Ascending aorta (tissue), 2 donors: ENCODE data around the gene PRDM7. TPM values are rescaled to one million over a fixed set of nuclear protein-coding genes. Genes with fewer than 3 reads are reported as not detected.
A peak's percentile ranks its signal among the peaks of the same experiment; 100 is the strongest.
"Not testable (repeated sequence)": the region's sequence is repeated elsewhere in the genome, so short reads cannot be mapped to it uniquely, and the experiment has no call there.

Experiments used
- DNase-seq, 2 donors: peaks; one replicate each; pipeline ENCODE4 v3.0.0-alpha.2; 2019; ENCODE audit warnings: low spot score in 2 of 2
- H3K27ac ChIP-seq, 2 donors: fragments of 200-600 bp; sonication (generic); one replicate each; pipeline ENCODE4 v1.5.1; 2016 to 2017; ENCODE audit warnings: mild to moderate bottlenecking in 1 of 2
- H3K27me3 ChIP-seq: fragments of 200-600 bp; sonication (generic); one replicate; pipeline ENCODE4 v1.5.1; 2017
- H3K36me3 ChIP-seq, 2 donors: fragments of 200-600 bp; sonication (generic); one replicate each; pipeline ENCODE4 v1.5.1; 2016
- H3K4me1 ChIP-seq, 2 donors: fragments of 200-600 bp; sonication (generic); one replicate each; pipeline ENCODE4 v1.5.1; 2016 to 2017; ENCODE audit warnings: mild to moderate bottlenecking in 1 of 2
- H3K4me3 ChIP-seq, 2 donors: fragments of 200-600 bp; sonication (generic); one replicate each; pipeline ENCODE4 v1.5.1; 2016 to 2017; ENCODE audit warnings: mild to moderate bottlenecking in 1 of 2
- H3K9me3 ChIP-seq, 2 donors: fragments of 200-600 bp; sonication (generic); one replicate each; pipeline ENCODE4 v1.5.1; 2016
- CTCF ChIP-seq, 3 experiments: fragments of 200-600 bp in 2 of 3; fragments of 450-650 bp in 1 of 3; sonication (generic) in 2 of 3; IDR thresholded peaks; one replicate each; pipeline ENCODE4 v1.5.1; 2016 to 2019; ENCODE audit warnings: antibody characterized with exemption in 3 of 3, mild to moderate bottlenecking in 1 of 3, moderate library complexity in 1 of 3
- intact Hi-C: fragments of 100-400 bp; cut with DNase I; formaldehyde crosslinking; loops from one replicate; pipeline ENCODE4 v1.15.1; 2023
- total RNA-seq: library from RNA; depleted of rRNA; stranded (reverse); fragments of >200 nt; gene quantifications from one replicate; pipeline ENCODE4 v1.1.0, GENCODE V29; 2016

Gene PRDM7
- not detected for total RNA-seq

GRCh38 chr16:90077240-90077756 is at the start of gene PRDM7:
PRDM7 (minus strand) TSS chr16:90077331; CDS start chr16:90075910, 1,421 bp downstream.
- no peaks in the 10 kb centered on the region for H3K4me1 ChIP-seq
- no peaks in the 10 kb centered on the region for H3K9me3 ChIP-seq
- no peak within 1 kb of the TSS for H3K27ac ChIP-seq
- intact Hi-C loops, result no loop called here
- no peak for TF ChIP-seq CTCF (IDR thresholded peaks at IDR 0.05)
- peak; percentile 80 to 91 for DNase-seq
- peak within 1 kb of the TSS; percentile 38 to 54 for H3K4me3 ChIP-seq
- H3K36me3 ChIP-seq, result no peaks in the 10 kb centered on the region
- H3K27me3 ChIP-seq, result no peaks in the 10 kb centered on the region

DNA sequence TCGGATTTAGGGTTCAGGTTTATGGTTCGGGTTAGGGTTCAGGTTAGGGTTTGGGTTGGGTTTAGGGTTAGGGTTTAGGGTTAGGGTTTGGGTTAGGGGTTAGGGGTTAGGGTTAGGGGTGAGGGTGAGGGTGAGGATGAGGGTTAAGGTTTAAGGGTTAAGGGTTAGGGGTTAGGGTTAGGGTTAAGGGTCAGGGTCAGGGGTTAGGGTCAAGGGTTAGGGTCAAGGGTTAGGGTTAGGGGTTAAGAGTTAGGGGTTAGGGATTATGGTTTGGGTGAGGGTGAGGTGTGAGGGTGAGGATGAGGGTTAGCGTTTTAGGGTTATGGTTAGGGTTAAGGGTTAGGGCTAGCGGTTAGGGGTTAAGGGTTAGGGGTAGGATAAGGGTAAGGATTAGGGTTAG is 44.7 kb upstream of the PRDM7 start:
- H3K36me3 ChIP-seq, H3K9me3 ChIP-seq, H3K4me3 ChIP-seq, intact Hi-C loops, H3K4me1 ChIP-seq, H3K27ac ChIP-seq, DNase-seq, H3K27me3 ChIP-seq: not testable (repeated sequence)

GRCh38 chr16:90107617-90108016 is 30.5 kb upstream of the PRDM7 start:
- DNase-seq, H3K36me3 ChIP-seq, H3K27me3 ChIP-seq, H3K4me3 ChIP-seq, intact Hi-C loops, H3K27ac ChIP-seq, H3K4me1 ChIP-seq, H3K9me3 ChIP-seq: not testable (repeated sequence)

GRCh38 chr16:90107060-90107459 is 29.9 kb upstream of the PRDM7 start:
- H3K27me3 ChIP-seq, intact Hi-C loops, DNase-seq, H3K36me3 ChIP-seq, H3K27ac ChIP-seq, H3K4me3 ChIP-seq, H3K4me1 ChIP-seq, H3K9me3 ChIP-seq: not testable (repeated sequence)

GRCh38 chr16:90106271-90106670 is 29.1 kb upstream of the PRDM7 start:
- intact Hi-C loops, DNase-seq, H3K4me3 ChIP-seq, H3K9me3 ChIP-seq, H3K4me1 ChIP-seq, H3K36me3 ChIP-seq, H3K27ac ChIP-seq, H3K27me3 ChIP-seq: not testable (repeated sequence)
- peak in 1 of 3 experiments; percentile 6 for TF ChIP-seq CTCF (IDR thresholded peaks at IDR 0.05)

GRCh38 chr16:90104725-90105124 is 27.6 kb upstream of the PRDM7 start:
- H3K36me3 ChIP-seq, H3K9me3 ChIP-seq, H3K4me1 ChIP-seq, intact Hi-C loops, DNase-seq, H3K4me3 ChIP-seq, H3K27me3 ChIP-seq, H3K27ac ChIP-seq: not testable (repeated sequence)

DNA sequence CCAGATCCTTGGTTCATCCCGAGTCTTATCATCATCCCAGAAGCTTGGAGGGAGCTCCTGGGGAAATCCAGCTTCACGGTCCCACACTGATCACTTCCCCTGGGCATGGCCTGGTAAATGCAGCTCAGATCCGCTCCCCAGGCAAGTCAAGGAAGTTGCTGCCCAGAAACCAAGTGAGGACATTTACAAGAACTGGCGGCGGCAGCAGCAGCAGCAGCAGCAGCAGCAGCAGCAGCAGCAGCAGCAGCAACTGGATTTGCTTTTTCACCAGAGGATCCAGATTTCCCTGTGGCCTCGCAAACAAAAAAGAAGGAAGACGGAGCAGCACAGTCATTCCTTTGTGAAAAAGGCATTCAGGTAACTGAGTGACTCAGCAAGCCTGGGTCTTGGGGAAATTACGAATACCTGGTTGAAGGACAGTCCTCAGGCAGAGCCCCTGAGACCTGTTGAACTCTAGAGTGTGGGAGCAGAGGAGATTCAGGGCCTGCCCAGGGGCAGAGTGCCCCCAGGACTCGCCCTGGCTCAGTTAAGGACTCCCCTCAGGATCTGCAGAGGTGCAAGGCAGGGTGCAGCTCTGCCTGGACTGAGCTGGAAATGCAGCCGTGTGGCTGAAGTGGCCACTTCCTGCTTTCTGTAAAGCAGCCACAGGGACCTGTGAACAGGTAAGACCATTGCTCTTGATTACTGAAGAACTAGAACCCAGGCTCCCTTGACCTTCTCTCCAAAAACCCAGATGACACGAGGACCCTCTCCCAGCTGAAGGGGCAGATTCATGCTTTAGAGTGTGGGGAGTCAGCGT is 25.2 kb upstream of the PRDM7 start:
- intact Hi-C loops, DNase-seq, H3K36me3 ChIP-seq: not testable (repeated sequence)

GRCh38 chr16:90101332-90101731 is 24.2 kb upstream of the PRDM7 start:
- H3K27ac ChIP-seq, H3K9me3 ChIP-seq, intact Hi-C loops, H3K36me3 ChIP-seq, DNase-seq, H3K4me1 ChIP-seq, H3K27me3 ChIP-seq, H3K4me3 ChIP-seq: not testable (repeated sequence)

More for the DNA sequence above, 25.2 kb upstream of the PRDM7 start:
- not testable (repeated sequence) for H3K4me3 ChIP-seq, H3K27ac ChIP-seq, H3K4me1 ChIP-seq, H3K9me3 ChIP-seq, H3K27me3 ChIP-seq

- intact Hi-C loops, H3K27me3 ChIP-seq, H3K9me3 ChIP-seq, H3K36me3 ChIP-seq, H3K27ac ChIP-seq, DNase-seq, H3K4me3 ChIP-seq, H3K4me1 ChIP-seq: not testable (repeated sequence)
These were observed 23.7 kb upstream of the PRDM7 start for GRCh38 chr16:90100790-90101189.

GRCh38 chr16:90100229-90100628 is 23.1 kb upstream of the PRDM7 start:
- H3K27me3 ChIP-seq, intact Hi-C loops: not testable (repeated sequence)

DNA sequence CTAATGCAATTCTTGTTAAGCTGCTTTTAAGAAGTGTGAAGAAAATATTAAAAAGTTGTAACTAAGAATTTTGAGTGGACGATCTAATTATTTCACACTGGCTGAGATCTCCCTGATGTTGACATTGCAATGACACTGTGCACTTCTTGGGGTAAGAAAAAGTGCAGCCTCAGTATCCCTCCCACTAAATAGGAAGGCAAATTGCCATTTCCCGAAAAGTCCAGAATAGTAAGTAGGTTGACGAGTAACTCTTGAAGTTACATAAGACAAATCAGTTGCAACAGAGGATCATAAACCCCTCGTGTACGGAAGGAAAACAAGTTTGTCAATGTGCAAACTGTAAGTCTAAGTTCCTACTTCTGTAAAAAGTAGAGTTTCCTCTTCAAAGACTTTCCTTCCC is 21.8 kb upstream of the PRDM7 start:
- H3K27me3 ChIP-seq, H3K36me3 ChIP-seq, H3K9me3 ChIP-seq, intact Hi-C loops, H3K4me1 ChIP-seq, H3K4me3 ChIP-seq, H3K27ac ChIP-seq, DNase-seq: not testable (repeated sequence)

More at GRCh38 chr16:90100229-90100628, 23.1 kb upstream of the PRDM7 start:
- not testable (repeated sequence) for DNase-seq, H3K36me3 ChIP-seq, H3K4me1 ChIP-seq, H3K27ac ChIP-seq, H3K9me3 ChIP-seq, H3K4me3 ChIP-seq

DNA sequence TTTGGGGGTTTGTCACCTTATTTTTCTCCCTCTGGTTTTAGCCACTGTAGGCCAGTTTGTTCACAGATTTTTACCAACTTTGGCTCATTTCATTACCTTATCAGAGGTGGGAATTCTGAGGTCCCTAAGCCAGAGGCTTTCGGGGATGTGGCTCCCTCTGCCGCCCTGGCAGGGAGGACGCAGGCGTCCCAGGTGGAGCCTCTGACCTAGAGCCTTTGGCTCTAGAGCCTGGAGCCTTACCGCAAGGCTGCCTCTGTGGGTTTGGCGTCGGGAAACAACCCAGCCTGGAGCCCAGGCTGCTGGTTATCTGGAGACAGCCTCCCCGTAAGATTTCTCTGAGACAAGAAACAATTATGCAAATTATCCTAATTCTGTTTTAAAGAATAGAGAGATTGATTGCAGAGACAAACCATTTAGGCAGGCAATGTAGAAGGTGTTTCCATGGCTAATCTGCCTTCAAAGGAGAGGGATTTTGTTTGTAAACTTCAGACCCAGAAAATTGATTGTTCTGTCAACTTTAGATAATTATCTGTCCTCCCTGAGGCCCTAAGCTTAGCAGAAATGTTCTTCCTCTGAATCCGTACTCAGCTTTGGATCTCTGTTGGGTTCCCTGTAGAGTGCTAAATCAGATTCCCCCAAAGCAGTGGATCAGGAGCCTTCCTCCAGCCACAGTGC is 20.0 kb upstream of the PRDM7 start:
- H3K27me3 ChIP-seq, H3K36me3 ChIP-seq, H3K27ac ChIP-seq, H3K9me3 ChIP-seq, DNase-seq, H3K4me1 ChIP-seq, H3K4me3 ChIP-seq, intact Hi-C loops: not testable (repeated sequence)
